Neuronal stem cell (in vitro differentiated cells): ENCODE data around the gene C12orf57.

Experiments used
- DNase-seq: peaks from one replicate; pipeline ENCODE4 v3.0.0-alpha.2; 2013; ENCODE audit warnings: low spot score
- H2AFZ ChIP-seq: one replicate; pipeline ENCODE4 v1.6.1; 2013; ENCODE audit warnings: mild to moderate bottlenecking, low read length, inconsistent platforms
- H2AK5ac ChIP-seq: 2 replicates; pipeline ENCODE4 v1.6.1; 2013; ENCODE audit warnings: low read depth, mild to moderate bottlenecking, inconsistent platforms, low read length, moderate library complexity, mixed read lengths
- H2BK120ac ChIP-seq: 2 replicates; pipeline ENCODE4 v1.6.1; 2013; ENCODE audit warnings: low read depth, mild to moderate bottlenecking, inconsistent platforms, low read length, moderate library complexity, mixed read lengths
- H2BK12ac ChIP-seq: one replicate; pipeline ENCODE4 v1.6.1; 2013; ENCODE audit warnings: low read length, inconsistent platforms
- H2BK15ac ChIP-seq: 2 replicates; pipeline ENCODE4 v1.6.1; 2013; ENCODE audit warnings: mild to moderate bottlenecking, low read length, inconsistent platforms, mixed read lengths
- H2BK5ac ChIP-seq: one replicate; pipeline ENCODE4 v1.6.1; 2013; ENCODE audit warnings: inconsistent platforms, mild to moderate bottlenecking, low read length, moderate library complexity
- H3K14ac ChIP-seq: one replicate; pipeline ENCODE4 v1.6.1; 2013; ENCODE audit warnings: low read length, inconsistent platforms
- H3K18ac ChIP-seq: 2 replicates; pipeline ENCODE4 v1.6.1; 2013; ENCODE audit warnings: low read length, inconsistent platforms
- H3K23ac ChIP-seq: 2 replicates; pipeline ENCODE4 v1.6.1; 2013; ENCODE audit warnings: low read depth, mild to moderate bottlenecking, mixed read lengths, low read length, inconsistent platforms; ENCODE audit not compliant: poor library complexity
- H3K27ac ChIP-seq: replicated peaks from 3 replicates; pipeline ENCODE4 v1.5.1; 2013; ENCODE audit warnings: low read length, inconsistent platforms
- H3K27me3 ChIP-seq, 3 experiments: 2 replicates each; pipeline ENCODE4 v1.6.1; 2013; ENCODE audit warnings: low read length in 3 of 3, mild to moderate bottlenecking in 2 of 3, inconsistent platforms in 1 of 3, low read depth in 1 of 3, mixed read lengths in 1 of 3, moderate library complexity in 1 of 3; ENCODE audit not compliant: control insufficient read depth in 3 of 3, insufficient read depth in 3 of 3
- H3K36me3 ChIP-seq, 2 donors: replicated peaks in 1 of 2; 2 replicates each; pipeline ENCODE4 v1.6.1; 2013; ENCODE audit warnings: low read length in 2 of 2; ENCODE audit not compliant: control insufficient read depth in 2 of 2, insufficient read depth in 2 of 2
- H3K4ac ChIP-seq: 2 replicates; pipeline ENCODE4 v1.6.1; 2013; ENCODE audit warnings: inconsistent platforms, mild to moderate bottlenecking, low read length, moderate library complexity
- H3K4me1 ChIP-seq, 2 donors: 1 replicate in 1 of 2; 2 replicates in 1 of 2; pipeline ENCODE4 v1.6.1; 2013; ENCODE audit warnings: low read length in 2 of 2, low read depth in 1 of 2; ENCODE audit not compliant: control insufficient read depth in 2 of 2, insufficient read depth in 1 of 2
- H3K4me2 ChIP-seq: one replicate; pipeline ENCODE4 v1.6.1; 2013; ENCODE audit warnings: mild to moderate bottlenecking, low read length, inconsistent platforms; ENCODE audit not compliant: insufficient read depth, poor library complexity, severe bottlenecking
- H3K4me3 ChIP-seq, 2 donors: 2 replicates each; pipeline ENCODE4 v1.5.1; 2013; ENCODE audit warnings: low read length in 2 of 2, mild to moderate bottlenecking in 2 of 2, inconsistent platforms in 1 of 2, moderate library complexity in 1 of 2
- H3K79me1 ChIP-seq: one replicate; pipeline ENCODE4 v1.6.1; 2013; ENCODE audit warnings: low read depth, mild to moderate bottlenecking, inconsistent platforms, low read length, moderate library complexity
- H3K9ac ChIP-seq: one replicate; pipeline ENCODE4 v1.6.1; 2013; ENCODE audit warnings: mild to moderate bottlenecking, low read depth, low read length, inconsistent platforms; ENCODE audit not compliant: poor library complexity
- H3K9me3 ChIP-seq, 2 donors: replicated peaks in 1 of 2; 2 replicates each; pipeline versions ENCODE3 to v1.6.1; 2013; ENCODE audit warnings: low read length in 2 of 2, mild to moderate bottlenecking in 2 of 2, inconsistent platforms in 1 of 2, low read depth in 1 of 2, mixed read lengths in 1 of 2, moderate library complexity in 1 of 2; ENCODE audit not compliant: control insufficient read depth in 2 of 2, insufficient read depth in 1 of 2
- H4K8ac ChIP-seq: one replicate; pipeline ENCODE4 v1.6.1; 2013; ENCODE audit warnings: low read depth, mild to moderate bottlenecking, inconsistent platforms, low read length, moderate library complexity
- H4K91ac ChIP-seq: one replicate; pipeline ENCODE4 v1.6.1; 2013; ENCODE audit warnings: low read length, low read depth, mild to moderate bottlenecking, inconsistent platforms; ENCODE audit not compliant: poor library complexity
- WGBS, 2 donors: extraction: QIAGEN DNeasy Blood & Tissue Kit; methylation state at CpG; one replicate each; pipeline ENCODE4 v1.1.7; 2013; ENCODE audit warnings: missing lambda C conversion rate in 2 of 2, mixed read lengths in 1 of 2; ENCODE audit not compliant: insufficient read length in 2 of 2, insufficient replicate concordance in 1 of 2; ENCODE audit errors: extremely low coverage in 2 of 2; 5-methylcytosine and 5-hydroxymethylcytosine counted together

C12orf57 gene

DNA sequence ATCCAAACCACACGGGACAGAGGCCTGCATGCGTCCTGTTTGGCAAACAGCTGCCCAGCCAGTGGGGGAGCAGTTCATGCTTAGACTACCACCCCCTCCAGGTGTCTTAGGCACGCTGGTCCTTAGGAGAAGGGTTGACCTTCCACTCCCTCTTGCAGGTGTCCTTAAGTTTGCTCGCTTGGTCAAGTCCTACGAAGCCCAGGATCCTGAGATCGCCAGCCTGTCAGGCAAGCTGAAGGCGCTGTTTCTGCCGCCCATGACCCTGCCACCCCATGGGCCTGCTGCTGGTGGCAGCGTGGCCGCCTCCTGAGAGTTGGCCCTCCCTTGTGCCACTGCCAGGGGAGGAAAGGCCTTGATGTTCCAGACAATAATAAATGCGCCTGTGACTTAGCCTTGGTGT, 1.8 kb downstream of the C12orf57 start:
- no peak for DNase-seq
- Histone ChIP-seq H3K27me3 (no peaks in the 10 kb centered on the region), H2AK5ac (no peak overlapping the region), H3K18ac (no peak overlapping the region), H3K27ac (no peak overlapping the region), H3K79me1 (peaks cover 4% of the 10 kb centered on the region), H3K9ac (no peak overlapping the region), H3K4me3 (peak overlapping the region in 1 of 2 donors; percentile 9), H4K8ac (no peak overlapping the region), H2BK15ac (no peak overlapping the region), H2BK12ac (no peak overlapping the region), H2BK5ac (no peak overlapping the region), H2AFZ (no peak overlapping the region), H3K4me2 (no peak overlapping the region), H3K9me3 (no peaks in the 10 kb centered on the region), H2BK120ac (no peak overlapping the region), H3K14ac (no peak overlapping the region), H3K4me1 (peaks cover 7 to 11% of the 10 kb centered on the region in 2 donors), H3K36me3 (peaks cover 17 to 42% of the 10 kb centered on the region in 2 donors), H4K91ac (no peak overlapping the region), H3K23ac (no peak overlapping the region), H3K4ac (no peak overlapping the region)
- WGBS, 2 donors, result no CpG with 5 or more reads among the region's 11 CpGs

- no peak overlapping the region for H3K14ac ChIP-seq
- H3K4ac ChIP-seq, result no peak overlapping the region
- H3K79me1 ChIP-seq, result no peaks in the 10 kb centered on the region
- peaks cover 10 to 11% of the 10 kb centered on the region in 2 donors for H3K4me1 ChIP-seq
- peak overlapping the region; percentile 14 for H3K9ac ChIP-seq
- no peak overlapping the region for H4K91ac ChIP-seq
- H2BK120ac ChIP-seq, result no peak overlapping the region
- no peak overlapping the region for H2AFZ ChIP-seq
- DNase-seq, result no peak
- H3K9me3 ChIP-seq, result no peaks in the 10 kb centered on the region
- peak overlapping the region; percentile 56 for H3K4me2 ChIP-seq
- H4K8ac ChIP-seq, result no peak overlapping the region
- peak overlapping the region; percentile 7 for H2AK5ac ChIP-seq
- H2BK5ac ChIP-seq, result no peak overlapping the region
- H3K18ac ChIP-seq, result peak overlapping the region; percentile 28
- peak overlapping the region in 1 of 2 donors; percentile 60 for H3K4me3 ChIP-seq
- no peak overlapping the region for H3K27ac ChIP-seq
- no peaks in the 10 kb centered on the region for H3K27me3 ChIP-seq
- peaks cover 11 to 36% of the 10 kb centered on the region in 2 donors for H3K36me3 ChIP-seq
- no peak overlapping the region for H2BK12ac ChIP-seq
- H3K23ac ChIP-seq, result peak overlapping the region; percentile 56
- H2BK15ac ChIP-seq, result no peak overlapping the region
- WGBS, 2 donors, result no CpG with 5 or more reads among the region's 32 CpGs
These were observed 2.5 kb downstream of the C12orf57 start for GRCh38 chr12:6946033-6946919.

DNA sequence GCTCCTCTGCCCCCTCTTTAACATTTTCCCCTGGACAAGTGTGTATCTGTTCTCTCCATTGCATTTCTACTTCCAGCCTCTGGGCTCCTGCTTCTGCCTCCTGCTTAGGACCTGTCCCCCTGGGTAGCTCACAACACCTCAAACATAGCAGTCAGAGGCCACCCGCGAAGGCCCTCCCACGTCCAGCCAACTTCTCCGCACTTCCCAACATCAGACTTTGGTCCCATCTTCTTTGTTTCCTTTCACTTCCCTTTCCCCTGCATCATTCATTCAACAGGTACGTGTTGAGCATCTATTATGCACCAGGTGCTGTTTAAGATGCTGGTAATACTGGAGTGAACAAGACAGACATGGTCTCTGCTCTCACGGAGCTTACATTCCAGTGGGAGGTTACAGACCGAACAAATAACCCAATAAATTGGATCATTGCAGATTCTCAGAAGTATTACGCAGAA, 3.1 kb downstream of the C12orf57 start:
- Histone ChIP-seq H2AFZ (no peak overlapping the region), H3K36me3 (peaks cover 5 to 30% of the 10 kb centered on the region in 2 donors), H2BK12ac (no peak overlapping the region), H2BK5ac (no peak overlapping the region), H3K27ac (no peak overlapping the region), H3K27me3 (no peaks in the 10 kb centered on the region), H3K4me3 (peak overlapping the region in 1 of 2 donors; percentile 60), H3K4ac (no peak overlapping the region), H3K4me1 (peaks cover 10 to 11% of the 10 kb centered on the region in 2 donors), H2BK15ac (no peak overlapping the region), H4K8ac (no peak overlapping the region), H3K18ac (no peak overlapping the region), H3K9ac (peak overlapping the region; percentile 14), H3K4me2 (peak overlapping the region; percentile 56), H2BK120ac (no peak overlapping the region), H4K91ac (no peak overlapping the region), H3K23ac (no peak overlapping the region), H3K79me1 (no peaks in the 10 kb centered on the region), H3K14ac (no peak overlapping the region), H3K9me3 (no peaks in the 10 kb centered on the region), H2AK5ac (no peak overlapping the region)
- whole genome bisulfite sequencing, 2 donors, result no CpG with 5 or more reads among the region's 8 CpGs
- no peak for DNase-seq

- Histone ChIP-seq H4K91ac (no peak overlapping the region), H3K9ac (no peak overlapping the region), H3K36me3 (peaks cover 3 to 24% of the 10 kb centered on the region in 2 donors), H3K27ac (no peak overlapping the region), H2BK15ac (no peak overlapping the region), H3K9me3 (no peaks in the 10 kb centered on the region), H3K4me2 (no peak overlapping the region), H3K79me1 (no peaks in the 10 kb centered on the region), H2BK120ac (no peak overlapping the region), H3K18ac (no peak overlapping the region), H2BK5ac (no peak overlapping the region), H3K23ac (no peak overlapping the region), H2BK12ac (no peak overlapping the region), H2AFZ (no peak overlapping the region), H3K14ac (no peak overlapping the region), H3K4me3 (no peak overlapping the region), H4K8ac (no peak overlapping the region), H3K27me3 (no peaks in the 10 kb centered on the region), H3K4me1 (peaks cover 13 to 14% of the 10 kb centered on the region in 2 donors), H3K4ac (no peak overlapping the region), H2AK5ac (no peak overlapping the region)
- no CpG with 5 or more reads among the region's 8 CpGs for WGBS, 2 donors
- no peak for DNase-seq
These were observed 3.8 kb downstream of the C12orf57 start for GRCh38 chr12:6947615-6948014.
